Measurements from ENCODE around the gene CARD8.

The CARD8 gene

GRCh38 chr19:48169939-48170803 is 85.5 kb downstream of the CARD8 start, which contains the start of the genes LIG1 and ZSWIM9:
LIG1 (minus strand) TSS chr19:48170344; CDS start chr19:48165566, 4,778 bp downstream.
ZSWIM9 (plus strand) TSS chr19:48170680; CDS start chr19:48171803, 1,123 bp downstream.
- DNase-seq, result peak; percentile 98

DNA sequence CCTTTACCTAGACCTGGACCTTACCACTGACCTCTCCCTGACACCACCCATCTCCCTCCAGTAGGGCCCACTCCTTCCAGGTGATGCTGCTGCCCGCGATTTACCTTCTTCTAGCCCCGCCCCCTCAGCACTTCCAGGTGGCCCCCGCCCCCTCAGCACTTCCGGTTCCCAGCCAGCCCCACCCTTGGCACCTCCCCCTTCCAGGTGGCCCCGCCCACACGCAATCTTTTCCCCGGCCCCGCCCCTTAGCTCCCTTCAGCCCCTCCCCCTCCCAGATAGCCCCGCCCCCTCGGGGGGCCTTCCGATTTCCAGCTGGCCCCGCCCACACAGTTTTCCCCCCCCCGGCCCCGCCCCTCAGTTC is 86.2 kb downstream of the CARD8 start:
- DNase-seq, result peak; percentile 85

DNA sequence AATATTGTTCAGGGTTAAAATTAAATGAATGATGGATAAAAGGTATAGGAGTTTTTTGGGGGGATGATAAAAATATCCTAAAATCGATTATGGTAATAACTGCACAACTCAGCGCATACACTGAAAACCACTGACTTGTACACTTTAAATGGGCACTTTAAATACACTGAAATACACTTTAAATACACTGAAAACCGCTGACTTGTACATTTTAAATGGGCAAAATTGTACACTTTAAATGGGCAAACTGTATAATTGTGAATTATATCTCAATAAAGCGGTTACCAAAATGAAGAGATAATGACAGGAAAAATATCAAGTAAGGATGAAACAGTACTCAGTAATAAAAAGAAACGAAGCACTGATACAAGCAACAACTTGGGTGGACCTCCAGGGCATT is 87.0 kb downstream of the CARD8 start:
- no peak for DNase-seq

- no peak for DNase-seq
Measured at GRCh38 chr19:48158210-48158790, 97.4 kb downstream of the CARD8 start.
